Endothelial cell of umbilical vein (primary cell): Measurements from ENCODE around the gene OGFRL1. TPM values are rescaled to one million over a fixed set of nuclear protein-coding genes. Genes with fewer than 3 reads are reported as not detected.

Source experiments
- BruUV-seq: library from RNA; stranded (reverse); fragments of 400-500 nt; replicated peaks from 2 replicates; lab custom pipeline; 2021; lab: Mats Ljungman, UMichigan
- CTCF ChIA-PET: fragments of 300-600, 350-600 bp; sonication (Branson Sonifier 250); formaldehyde crosslinking; loops from one replicate; lab custom pipeline; 2021; ENCODE audit warnings: antibody characterized with exemption, inconsistent platforms; lab: Charles Lee
- POLR2A ChIA-PET: fragments of 300-600, 350-600 bp; sonication (Branson Sonifier 250); formaldehyde crosslinking; loops from one replicate; lab custom pipeline; 2021; ENCODE audit warnings: antibody characterized with exemption, inconsistent platforms; lab: Charles Lee
- DNase-seq: peaks from one replicate; pipeline ENCODE4 v3.0.0-alpha.2; 2011; ENCODE audit warnings: low read depth, low spot score
- FAIRE-seq: peaks from 2 replicates; lab custom pipeline; 2011; peaks lifted over from hg19 to GRCh38; lab: Jason Lieb, UNC
- H2AFZ ChIP-seq: 2 replicates; pipeline ENCODE4 v1.6.0; 2012; ENCODE audit warnings: low read depth, low read length, control low read depth, inconsistent platforms
- H3K27ac ChIP-seq: 2 replicates; pipeline ENCODE4 v1.5.1; 2011; ENCODE audit warnings: low read depth, mild to moderate bottlenecking, control low read depth, low read length, moderate library complexity; ENCODE audit not compliant: insufficient read depth
- H3K27me3 ChIP-seq, 2 experiments: 2 replicates each; pipeline versions ENCODE4 v1.6.0 to v1.6.1; 2011; ENCODE audit warnings: low read length in 2 of 2, mixed read lengths in 1 of 2; ENCODE audit not compliant: control insufficient read depth in 2 of 2, insufficient read depth in 2 of 2
- H3K36me3 ChIP-seq, 2 experiments: 2 replicates in 1 of 2; 3 replicates in 1 of 2; pipeline ENCODE4 v1.5.1; 2011; ENCODE audit warnings: low read length in 2 of 2, mild to moderate bottlenecking in 1 of 2, moderate library complexity in 1 of 2; ENCODE audit not compliant: control insufficient read depth in 2 of 2, insufficient read depth in 2 of 2; ENCODE audit errors: extremely low read depth in 1 of 2
- H3K4me1 ChIP-seq: 3 replicates; pipeline ENCODE4 v1.5.1; 2011; ENCODE audit warnings: mild to moderate bottlenecking, low read length; ENCODE audit not compliant: control insufficient read depth, insufficient read depth; ENCODE audit errors: extremely low read depth
- H3K4me2 ChIP-seq: 2 replicates; pipeline ENCODE4 v1.6.1; 2011; ENCODE audit warnings: low read length, control low read depth, mixed read lengths; ENCODE audit not compliant: insufficient read depth
- H3K4me3 ChIP-seq, 3 experiments: fragments of 200-600 bp in 1 of 3; sonication (generic), shearing (Covaris generic) in 1 of 3; replicated peaks in 1 of 3; 2 replicates each; pipeline ENCODE4 v1.5.1; 2011 to 2016; ENCODE audit warnings: control low read depth in 3 of 3, low read length in 3 of 3, mild to moderate bottlenecking in 2 of 3, inconsistent platforms in 1 of 3, low read depth in 1 of 3, moderate library complexity in 1 of 3; ENCODE audit not compliant: insufficient read depth in 1 of 3
- H3K79me2 ChIP-seq: 2 replicates; pipeline ENCODE4 v1.6.0; 2012; ENCODE audit warnings: low read length, inconsistent platforms; ENCODE audit not compliant: control insufficient read depth, insufficient read depth
- H3K9ac ChIP-seq: replicated peaks from 2 replicates; pipeline ENCODE3; 2011; ENCODE audit warnings: low read length, control low read depth; ENCODE audit not compliant: insufficient read depth; ENCODE audit errors: extremely low read depth
- H3K9me1 ChIP-seq: replicated peaks from 3 replicates; pipeline ENCODE4 v1.6.0; 2011; ENCODE audit warnings: mild to moderate bottlenecking, low read length; ENCODE audit not compliant: control insufficient read depth, insufficient read depth; ENCODE audit errors: extremely low read depth
- H3K9me3 ChIP-seq: replicated peaks from 2 replicates; pipeline ENCODE4 v1.5.1; 2012; ENCODE audit warnings: low read length, inconsistent platforms; ENCODE audit not compliant: control insufficient read depth, insufficient read depth
- H4K20me1 ChIP-seq: replicated peaks from 2 replicates; pipeline ENCODE3; 2011; ENCODE audit warnings: mild to moderate bottlenecking, low read length; ENCODE audit not compliant: control insufficient read depth, insufficient read depth; ENCODE audit errors: extremely low read depth
- FOS ChIP-seq: IDR thresholded peaks from 2 replicates; pipeline ENCODE4 v1.6.1; 2011; ENCODE audit warnings: mild to moderate bottlenecking, low read length, moderate library complexity, borderline replicate concordance; ENCODE audit not compliant: insufficient read depth
- JUN ChIP-seq: IDR thresholded peaks from 2 replicates; pipeline ENCODE4 v1.6.1; 2011; ENCODE audit warnings: borderline replicate concordance, low read depth; ENCODE audit not compliant: insufficient read length, insufficient read depth
- MAX ChIP-seq: IDR thresholded peaks from 2 replicates; pipeline ENCODE4 v1.6.1; 2011; ENCODE audit not compliant: insufficient read depth, insufficient read length
- POLR2AphosphoS5 ChIP-seq: IDR thresholded peaks from 2 replicates; pipeline ENCODE4 v1.6.1; 2012; ENCODE audit warnings: low read depth, mild to moderate bottlenecking, control low read depth, low read length, moderate library complexity; ENCODE audit not compliant: insufficient read depth
- dilution Hi-C: fragments of 300-500 bp; cut with MboI; formaldehyde crosslinking; loops from one replicate; pipeline ENCODE4 v1.15.0; 2019; ENCODE audit warnings: low sequenced_read_pairs; ENCODE audit not compliant: extremely low pct_ligation_motif_present
- intact Hi-C: fragments of 100-400 bp; cut with micrococcal nuclease; formaldehyde crosslinking; loops from one replicate; pipeline ENCODE4 v1.10.0; 2022
- polyA plus RNA-seq, 4 experiments: library from polyadenylated mRNA; depleted of rRNA in 3 of 4; stranded (reverse) in 3 of 4; unstranded in 1 of 4; fragments of >200 nt; gene quantifications; 2 replicates each; pipeline versions ENCODE4 v1.2.1 to v1.2.3, GENCODE V29; 2011 to 2012; ENCODE audit warnings: missing spikeins in 1 of 4
- total RNA-seq: library from RNA; stranded (reverse); gene quantifications from 2 replicates; pipeline ENCODE4 v1.2.3, GENCODE V29; 2021

OGFRL1 gene
- total and polyA plus RNA-seq, 2 donors (not counting 3 experiments of a cell fraction or from before 2014, with no cell fraction given): 3.4 to 19.4 TPM

GRCh38 chr6:71292001-71292400 lies 3.4 kb downstream of the OGFRL1 start:
- no peaks in the 10 kb centered on the region for H4K20me1 ChIP-seq
- H3K4me2 ChIP-seq: peak overlapping the region; percentile 33
- dilution Hi-C loops: no loop called here
- DNase-seq: no peak
- no peaks in the 10 kb centered on the region for H3K27me3 ChIP-seq
- no peaks in the 10 kb centered on the region for H3K9me1 ChIP-seq
- intact Hi-C loops: loop anchor here (5.0 kb wide), 1 partner anchor 220 kb away; no protein-coding TSS in a partner anchor
- no peaks in the 10 kb centered on the region for H3K9me3 ChIP-seq
- peaks cover 30% of the 10 kb centered on the region for H3K79me2 ChIP-seq
- H3K4me1 ChIP-seq: peaks cover 32% of the 10 kb centered on the region
- BruUV-seq: no TSS peak
- TF ChIP-seq JUN (no peak), MAX (no peak), POLR2AphosphoS5 (no peak)
- FAIRE-seq: no peak
- no peak overlapping the region for H3K4me3 ChIP-seq
- POLR2A ChIA-PET: no interaction called here
- peaks cover 0 to 11% of the 10 kb centered on the region in 2 experiments for H3K36me3 ChIP-seq
- CTCF ChIA-PET: interaction anchor here (6.2 kb wide), 1 partner anchor 100 kb away, joined by 72 read pairs; no protein-coding TSS in a partner anchor
- no peak overlapping the region for H3K9ac ChIP-seq
- no peak overlapping the region for H2AFZ ChIP-seq
- no peak overlapping the region for H3K27ac ChIP-seq

- CTCF ChIA-PET: no interaction called here
- dilution Hi-C loops: no loop called here
- intact Hi-C loops: loop anchor here (5.0 kb wide), 1 partner anchor 218 kb away; no protein-coding TSS in a partner anchor
- Histone ChIP-seq H3K4me1 (peaks cover 26% of the 10 kb centered on the region), H3K4me3 (no peak overlapping the region), H3K9me3 (no peaks in the 10 kb centered on the region), H3K9ac (no peak overlapping the region), H3K27ac (no peak overlapping the region), H3K27me3 (no peaks in the 10 kb centered on the region), H3K9me1 (no peaks in the 10 kb centered on the region), H4K20me1 (no peaks in the 10 kb centered on the region), H3K4me2 (no peak overlapping the region), H3K36me3 (peaks cover 0 to 11% of the 10 kb centered on the region in 2 experiments), H3K79me2 (peaks cover 30% of the 10 kb centered on the region), H2AFZ (no peak overlapping the region)
- TF ChIP-seq FOS (peak; percentile 29), MAX (no peak)
- POLR2A ChIA-PET: no interaction called here
- no TSS peak for BruUV-seq
- FAIRE-seq: no peak
- peak; percentile 24 for DNase-seq
Measured at GRCh38 chr6:71294121-71294523, 5.5 kb downstream of the OGFRL1 start.
